ENCODE data around the gene GRID1.

DNA sequence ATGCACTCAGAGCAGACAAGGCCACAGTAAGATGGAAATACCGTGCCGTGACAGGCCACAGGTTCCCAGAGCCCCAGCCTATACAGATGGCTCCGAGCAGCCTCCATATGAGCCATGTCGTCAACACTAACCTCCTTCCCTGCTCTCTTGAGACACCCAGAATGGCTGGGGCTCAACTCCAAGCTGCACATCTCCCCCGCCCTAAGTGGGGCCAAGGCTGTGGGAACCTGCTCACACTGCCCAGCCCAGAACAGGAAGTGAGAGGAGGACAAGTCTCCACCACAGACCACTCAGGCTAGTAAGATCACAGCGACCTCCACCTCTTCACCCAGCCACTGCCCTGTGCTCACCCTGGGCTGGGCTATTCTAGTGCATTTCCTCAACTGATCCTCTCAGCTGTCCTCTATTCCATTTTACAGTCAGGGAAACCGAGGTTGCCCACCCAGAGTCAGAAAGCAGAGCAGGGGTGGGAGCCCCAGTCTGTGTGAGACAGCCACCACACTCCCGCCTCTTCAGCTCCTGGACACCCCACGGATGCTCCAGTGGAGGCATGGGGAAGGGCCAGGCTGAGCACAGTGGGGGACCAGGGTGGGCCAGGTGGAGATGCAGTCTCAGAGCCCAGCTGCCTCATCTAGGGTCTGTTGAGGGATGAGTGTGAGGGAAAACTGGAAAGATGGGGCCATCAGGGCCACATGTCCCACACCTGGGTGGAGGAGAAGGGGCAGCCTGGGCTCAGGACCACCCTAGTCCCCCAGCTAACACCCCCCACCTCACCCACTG, 11.6 kb downstream of the GRID1 start:
- TF ChIP-seq CTCF (IDR thresholded peaks at IDR 0.05; ENCODE audit: insufficient read depth, low read depth, low read length) (no peak), EZH2 (IDR thresholded peaks at IDR 0.05; ENCODE audit: insufficient read depth, low read length) (no peak)
